HG02798 (cell line): Measurements from ENCODE around the gene LRBA.
"Not testable (repeated sequence)": the region's sequence is repeated elsewhere in the genome, so short reads cannot be mapped to it uniquely, and the experiment has no call there.

Experiments
- ATAC-seq: cut with Tn5 transposase; IDR thresholded peaks from one replicate; pipeline ENCODE4 v1.9.1; 2021; ENCODE audit warnings: mild to moderate bottlenecking; ENCODE audit not compliant: unreplicated experiment, poor library complexity

Gene LRBA, protein sequence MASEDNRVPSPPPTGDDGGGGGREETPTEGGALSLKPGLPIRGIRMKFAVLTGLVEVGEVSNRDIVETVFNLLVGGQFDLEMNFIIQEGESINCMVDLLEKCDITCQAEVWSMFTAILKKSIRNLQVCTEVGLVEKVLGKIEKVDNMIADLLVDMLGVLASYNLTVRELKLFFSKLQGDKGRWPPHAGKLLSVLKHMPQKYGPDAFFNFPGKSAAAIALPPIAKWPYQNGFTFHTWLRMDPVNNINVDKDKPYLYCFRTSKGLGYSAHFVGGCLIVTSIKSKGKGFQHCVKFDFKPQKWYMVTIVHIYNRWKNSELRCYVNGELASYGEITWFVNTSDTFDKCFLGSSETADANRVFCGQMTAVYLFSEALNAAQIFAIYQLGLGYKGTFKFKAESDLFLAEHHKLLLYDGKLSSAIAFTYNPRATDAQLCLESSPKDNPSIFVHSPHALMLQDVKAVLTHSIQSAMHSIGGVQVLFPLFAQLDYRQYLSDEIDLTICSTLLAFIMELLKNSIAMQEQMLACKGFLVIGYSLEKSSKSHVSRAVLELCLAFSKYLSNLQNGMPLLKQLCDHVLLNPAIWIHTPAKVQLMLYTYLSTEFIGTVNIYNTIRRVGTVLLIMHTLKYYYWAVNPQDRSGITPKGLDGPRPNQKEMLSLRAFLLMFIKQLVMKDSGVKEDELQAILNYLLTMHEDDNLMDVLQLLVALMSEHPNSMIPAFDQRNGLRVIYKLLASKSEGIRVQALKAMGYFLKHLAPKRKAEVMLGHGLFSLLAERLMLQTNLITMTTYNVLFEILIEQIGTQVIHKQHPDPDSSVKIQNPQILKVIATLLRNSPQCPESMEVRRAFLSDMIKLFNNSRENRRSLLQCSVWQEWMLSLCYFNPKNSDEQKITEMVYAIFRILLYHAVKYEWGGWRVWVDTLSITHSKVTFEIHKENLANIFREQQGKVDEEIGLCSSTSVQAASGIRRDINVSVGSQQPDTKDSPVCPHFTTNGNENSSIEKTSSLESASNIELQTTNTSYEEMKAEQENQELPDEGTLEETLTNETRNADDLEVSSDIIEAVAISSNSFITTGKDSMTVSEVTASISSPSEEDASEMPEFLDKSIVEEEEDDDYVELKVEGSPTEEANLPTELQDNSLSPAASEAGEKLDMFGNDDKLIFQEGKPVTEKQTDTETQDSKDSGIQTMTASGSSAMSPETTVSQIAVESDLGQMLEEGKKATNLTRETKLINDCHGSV (N-terminal part only)

DNA sequence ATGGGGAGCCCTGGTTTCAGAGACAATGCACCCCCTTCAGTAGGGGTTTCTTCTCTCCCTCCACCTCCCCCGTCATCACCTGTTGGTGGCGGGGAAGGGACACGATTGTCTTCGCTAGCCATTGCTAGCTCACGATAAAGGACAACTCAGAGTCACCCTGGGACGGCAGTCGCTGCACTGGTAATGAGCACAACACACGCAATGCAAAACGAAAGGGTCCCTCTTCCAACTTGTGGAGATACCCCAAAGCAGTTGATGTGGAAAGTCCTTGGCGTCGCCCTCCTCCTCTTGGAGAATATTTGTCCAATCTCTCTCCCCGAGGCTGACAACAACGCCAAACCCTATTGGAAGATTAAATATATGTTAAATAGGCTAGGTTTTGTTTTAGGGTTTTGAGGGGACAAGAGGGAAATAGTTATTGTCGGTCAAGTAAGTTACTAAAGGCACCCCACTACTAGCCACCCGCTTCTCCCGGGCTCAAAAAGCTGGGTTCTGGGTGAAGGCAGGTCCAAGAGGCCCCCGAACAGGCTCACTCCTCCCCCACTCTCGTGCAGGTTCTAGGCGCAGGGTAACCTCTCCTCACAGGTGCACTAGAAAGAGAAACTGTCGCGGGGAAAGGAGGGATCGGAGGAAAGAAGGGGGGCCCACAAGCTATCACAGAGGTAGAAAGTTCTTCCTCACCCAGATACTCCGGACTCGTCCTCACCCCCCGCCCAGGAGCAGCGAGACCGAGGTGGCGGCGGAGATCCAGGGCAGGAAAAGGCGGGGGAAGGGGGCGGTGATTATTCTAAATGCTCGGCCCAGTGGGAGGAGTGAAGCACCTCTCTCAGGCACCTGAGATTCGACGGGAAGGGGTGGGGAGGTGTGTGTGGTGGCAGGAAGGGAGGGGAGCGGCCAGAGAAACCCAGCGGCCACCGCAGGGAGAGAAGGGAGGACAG, at the start of gene LRBA:
LRBA (minus strand) TSS at position 764 of the 938 bp plus-strand sequence; CDS start at position 122, 642 bp downstream.
- ATAC-seq, result peak; percentile 71

DNA sequence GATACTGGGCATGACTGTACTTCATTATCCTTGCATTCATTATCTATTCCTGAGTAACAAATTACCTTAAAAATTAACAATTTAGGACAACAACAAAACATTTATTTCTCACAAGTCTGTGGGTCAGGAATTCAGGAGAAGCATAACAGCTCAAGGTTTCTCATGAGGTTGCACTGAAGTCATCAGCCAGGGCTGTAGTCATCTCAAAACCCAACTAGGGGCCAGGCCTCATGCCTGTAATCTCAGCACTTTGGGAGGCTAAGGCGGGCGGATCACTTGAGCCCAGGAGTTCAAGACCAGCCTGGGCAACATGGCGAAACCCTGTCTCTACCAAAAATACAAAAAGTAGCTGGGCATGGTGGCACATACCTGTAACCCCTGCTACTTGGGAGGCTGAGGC, 48.1 kb upstream of the LRBA start:
- not testable (repeated sequence) for ATAC-seq

DNA sequence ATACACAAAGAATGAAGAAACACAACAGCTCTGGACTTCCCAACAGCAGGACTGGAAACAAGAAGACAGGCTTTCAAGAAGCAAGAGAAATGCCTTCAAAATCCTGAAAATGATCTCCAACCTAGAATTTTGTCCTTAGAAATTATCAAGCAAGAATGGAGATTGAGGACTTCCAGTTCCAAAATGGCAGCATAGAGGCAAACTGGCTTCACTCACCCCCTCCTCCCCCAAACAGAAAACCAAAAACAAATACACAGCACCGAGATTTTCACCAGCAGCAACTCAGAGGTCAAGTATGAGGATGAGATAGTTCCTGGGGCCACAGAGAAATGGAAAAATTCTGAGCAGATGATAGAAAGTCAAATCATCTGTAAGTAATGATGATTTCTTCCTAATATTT, 40.5 kb upstream of the LRBA start:
- no peak for ATAC-seq

DNA sequence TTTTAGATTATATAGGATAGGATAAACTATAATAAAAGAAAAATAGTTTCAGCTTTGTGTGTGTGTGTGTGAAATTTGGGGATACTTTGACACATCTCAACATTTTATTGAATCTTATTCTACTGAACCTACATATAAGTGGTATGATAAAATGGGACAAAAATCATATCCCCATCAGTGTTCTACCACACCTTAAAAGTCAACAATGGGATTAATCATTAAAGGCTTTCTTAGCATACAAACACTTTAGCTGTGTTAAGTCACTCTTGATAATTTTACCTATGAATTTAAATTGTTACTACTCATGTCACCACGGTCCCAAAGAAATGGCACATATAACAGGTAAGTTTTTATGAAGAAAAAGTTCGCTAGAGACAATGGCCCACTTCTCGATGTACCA, 37.7 kb upstream of the LRBA start:
- no peak for ATAC-seq

- ATAC-seq, result no peak
Measured at GRCh38 chr4:151049430-151049884, 34.4 kb upstream of the LRBA start.

GRCh38 chr4:151048913-151049312, 33.8 kb upstream of the LRBA start:
- ATAC-seq, result no peak

- ATAC-seq, result no peak
Measured at GRCh38 chr4:151046609-151047008, 31.5 kb upstream of the LRBA start.

- no peak for ATAC-seq
Measured at GRCh38 chr4:151045907-151046306, 30.8 kb upstream of the LRBA start.

GRCh38 chr4:151043803-151044515, 28.9 kb upstream of the LRBA start:
- ATAC-seq, result no peak

DNA sequence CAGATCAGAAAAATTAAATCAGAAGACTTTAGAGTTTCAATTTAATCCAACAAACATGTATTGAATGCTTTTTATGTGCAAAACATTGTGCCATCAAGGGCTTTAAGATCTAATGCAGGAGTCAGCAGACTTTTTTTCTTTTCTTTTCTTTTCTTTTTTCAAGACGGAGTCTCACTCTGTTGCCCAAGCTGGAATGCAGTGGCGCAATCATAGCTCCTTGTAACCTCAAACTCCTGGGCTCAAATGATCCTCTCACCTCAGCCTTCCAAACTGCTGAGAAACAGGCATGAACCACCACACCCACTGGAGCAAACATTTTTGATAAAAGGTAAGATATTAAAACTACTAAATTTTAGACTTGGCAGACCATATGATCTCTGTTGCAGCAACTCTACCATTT, 24.6 kb upstream of the LRBA start:
- ATAC-seq, result no peak

DNA sequence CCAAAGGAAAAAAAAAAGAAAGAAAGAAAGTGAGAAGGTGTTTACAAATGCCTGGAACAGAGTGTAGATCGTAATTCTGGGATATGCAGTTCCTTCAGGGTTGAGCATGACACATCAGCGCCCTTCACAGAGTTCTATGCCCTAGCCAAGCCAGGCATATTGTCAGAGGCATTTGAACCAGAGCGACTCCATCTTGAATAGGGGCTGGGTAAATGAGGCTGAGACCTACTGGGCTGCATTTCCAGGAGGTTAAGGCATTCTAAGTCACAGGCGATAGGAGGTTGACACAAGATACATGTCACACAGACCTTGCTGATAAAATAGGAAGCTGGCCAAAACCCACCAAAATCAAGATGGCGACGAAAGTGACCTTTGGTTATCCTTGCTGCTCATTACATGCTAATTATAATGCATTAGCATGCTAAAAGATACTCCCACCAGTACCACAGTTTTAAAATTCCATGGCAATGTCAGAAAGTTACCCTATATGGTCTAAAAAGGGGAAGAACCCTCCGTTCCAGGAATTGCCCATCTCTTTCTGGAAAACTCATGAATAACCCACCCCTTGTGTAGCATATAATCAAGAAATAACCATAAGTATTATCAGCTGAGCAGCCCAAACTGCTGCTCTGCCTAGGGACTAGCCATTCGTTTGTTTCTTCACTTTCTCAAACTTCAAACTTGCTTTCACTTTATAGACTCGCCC, 23.5 kb upstream of the LRBA start:
- ATAC-seq, result no peak

GRCh38 chr4:151035911-151036310, 20.8 kb upstream of the LRBA start:
- ATAC-seq, result no peak

- ATAC-seq, result no peak
Measured at GRCh38 chr4:151035328-151035727, 20.2 kb upstream of the LRBA start.

- ATAC-seq, result no peak
Measured at GRCh38 chr4:151034829-151035228, 19.7 kb upstream of the LRBA start.

GRCh38 chr4:151031831-151032605, 16.9 kb upstream of the LRBA start:
- peak; percentile 61 for ATAC-seq

DNA sequence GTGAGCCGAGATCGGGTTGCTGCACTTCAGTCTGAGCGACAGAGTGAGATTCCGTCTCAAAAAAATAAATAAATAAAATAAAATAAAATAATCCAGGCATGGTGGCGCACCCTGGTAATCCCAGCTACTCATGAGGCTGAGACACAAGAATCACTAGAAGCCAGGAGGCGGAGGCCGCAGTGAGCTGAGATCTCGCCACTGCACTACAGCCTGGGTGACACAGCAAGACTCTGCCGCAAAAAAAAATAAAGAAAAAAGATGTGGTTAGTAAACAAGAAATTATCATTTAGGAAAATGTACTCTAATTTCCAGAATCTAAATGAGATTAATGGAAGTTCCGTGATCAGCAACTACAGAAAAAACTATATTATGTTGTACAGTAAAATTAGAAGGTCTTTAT, 14.5 kb upstream of the LRBA start:
- no peak for ATAC-seq

DNA sequence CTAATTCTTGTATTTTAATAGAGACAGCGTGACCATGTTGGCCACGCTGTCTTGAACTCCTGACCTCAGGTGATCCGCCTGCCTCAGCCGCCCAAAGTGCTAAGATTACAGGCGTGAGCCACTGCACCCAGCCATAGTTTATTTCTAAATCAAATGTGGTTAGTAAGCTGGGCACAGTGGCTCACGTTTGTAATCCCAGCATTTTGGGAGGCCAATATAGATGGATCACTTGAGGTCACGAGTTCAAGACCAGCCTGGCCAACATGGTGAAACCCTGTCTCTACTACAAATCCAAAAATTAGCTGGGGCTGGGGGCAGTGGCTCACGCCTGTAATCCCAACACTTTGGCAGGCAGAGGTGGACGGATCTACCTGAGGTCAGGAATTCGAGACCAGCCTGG, 13.9 kb upstream of the LRBA start:
- ATAC-seq, result not testable (repeated sequence)
